Lower leg skin (tissue), 3 donors: Measurements from ENCODE around the gene NR6A1.

ENCODE experiments used
- CTCF ChIP-seq, 3 donors: fragments of 450-650 bp; IDR thresholded peaks; one replicate each; pipeline ENCODE4 v1.5.1; 2016; ENCODE audit warnings: antibody characterized with exemption in 3 of 3, mild to moderate bottlenecking in 3 of 3, moderate library complexity in 2 of 3
- POLR2A ChIP-seq, 2 donors: fragments of 450-650 bp; IDR thresholded peaks; one replicate each; pipeline ENCODE4 v1.6.1; 2016 to 2017; ENCODE audit warnings: antibody characterized with exemption in 2 of 2, mild to moderate bottlenecking in 1 of 2, moderate library complexity in 1 of 2

DNA sequence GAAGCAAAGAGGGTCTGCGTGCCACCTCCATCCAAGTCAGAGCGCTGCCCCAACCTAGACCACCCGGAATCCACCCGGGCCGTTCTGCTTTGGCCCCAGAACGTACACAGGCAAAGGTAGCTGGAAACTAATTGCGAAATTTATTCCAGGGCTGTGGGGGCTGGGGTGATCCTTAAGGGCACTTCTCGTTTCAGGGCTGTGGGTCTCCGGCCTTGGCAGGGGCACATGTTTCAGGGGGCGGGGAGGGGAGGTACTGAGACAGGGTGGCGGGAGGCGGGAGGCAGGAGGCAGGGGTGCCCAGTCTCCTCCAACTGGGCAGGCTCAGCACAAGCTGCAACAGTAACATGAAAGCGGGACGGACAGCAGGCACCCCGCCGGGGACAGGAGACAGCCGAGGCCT is 290.0 kb downstream of the NR6A1 start:
- TF ChIP-seq CTCF (IDR thresholded peaks at IDR 0.05) = no peak
- no peak for TF ChIP-seq POLR2A (IDR thresholded peaks at IDR 0.05)
